ENCODE measurements around the gene CCN2. TPM values are rescaled to one million over a fixed set of nuclear protein-coding genes. Genes with fewer than 3 reads are reported as not detected.

The CCN2 gene
- total and polyA plus RNA-seq, 2 of the 8 experiments (the other 6 are each of a cell fraction or from before 2014, with no cell fraction given), result 25.0 to 107 TPM

GRCh38 chr6:131980338-131980790, 29.2 kb upstream of the CCN2 start:
- Histone ChIP-seq H2BK15ac (ENCODE audit: low read length) (no peak overlapping the region), H3K27ac (ENCODE audit: low read depth, low read length) (no peak overlapping the region), H3K9me3 (ENCODE audit: insufficient read depth in 2 of 2, low read depth in 1 of 2, low read length in 1 of 2) (no peaks in the 10 kb centered on the region)
- TF ChIP-seq MAFK (IDR thresholded peaks at IDR 0.05; ENCODE audit: low read depth, low read length) (no peak), CBX8 (IDR thresholded peaks at IDR 0.05; ENCODE audit: borderline replicate concordance, low read depth, low read length) (no peak), NANOG (IDR thresholded peaks at IDR 0.05; ENCODE audit: insufficient read depth, low read depth, low read length, poor library complexity, severe bottlenecking) (no peak), TCF12 (IDR thresholded peaks at IDR 0.05; ENCODE audit: low read depth, low read length) (no peak), TAF1 (IDR thresholded peaks at IDR 0.05; ENCODE audit: low read depth, low read length) (no peak), KDM5A (IDR thresholded peaks at IDR 0.05; ENCODE audit: low read length) (no peak), E2F6 (IDR thresholded peaks at IDR 0.05) (no peak)

More at GRCh38 chr6:131980338-131980790, 29.2 kb upstream of the CCN2 start:
- CTCF ChIA-PET (ENCODE audit: partially characterized antibody), result no interaction called here
- H3K36me3 ChIP-seq (ENCODE audit: control insufficient read depth in 2 of 4, insufficient read depth in 4 of 4, low read length in 3 of 4), result no peaks in the 10 kb centered on the region
- POLR2A ChIA-PET (ENCODE audit: partially characterized antibody), result interaction anchor here (0.9 to 1.2 kb wide), 3 partner anchors 16 to 29 kb away, joined by 3 to 5 read pairs (median 3); partner anchors contain the start of gene CCN2
- H3K56ac ChIP-seq (replicated peaks; ENCODE audit: insufficient read length, low read depth, low read length), result no peak overlapping the region
- no peaks in the 10 kb centered on the region for H3K27me3 ChIP-seq (replicated peaks in 1 of 4; ENCODE audit: control insufficient read depth in 3 of 4, extremely low read depth in 1 of 4, insufficient read depth in 3 of 4, low read length in 3 of 4)
- no peak overlapping the region for H2AK5ac ChIP-seq (ENCODE audit: low read depth, low read length)
- no peak overlapping the region for H2BK20ac ChIP-seq (ENCODE audit: low read length)
- H2AFZ ChIP-seq (ENCODE audit: low read length), result no peak overlapping the region
- H4K5ac ChIP-seq (ENCODE audit: insufficient read length, low read depth, low read length), result no peak overlapping the region
- FAIRE-seq (no peak), DNase-seq (ENCODE audit: low read depth in 1 of 2, low spot score in 2 of 2) (no peak)
- H3K79me1 ChIP-seq (ENCODE audit: low read depth, low read length), result no peaks in the 10 kb centered on the region
- H2BK120ac ChIP-seq (replicated peaks; ENCODE audit: low read depth, low read length), result no peak overlapping the region
- no peak overlapping the region for H4K8ac ChIP-seq (ENCODE audit: extremely low read depth, insufficient read depth, low read length)
- no peaks in the 10 kb centered on the region for H3K4me1 ChIP-seq (replicated peaks in 1 of 4; ENCODE audit: control insufficient read depth in 3 of 4, insufficient read depth in 4 of 4, low read length in 3 of 4)
- H4K91ac ChIP-seq (replicated peaks; ENCODE audit: insufficient read length, low read length), result no peak overlapping the region
- H3K14ac ChIP-seq (ENCODE audit: insufficient read length), result no peak overlapping the region
- no peak overlapping the region for H2BK5ac ChIP-seq (ENCODE audit: low read depth, low read length)
- no peak overlapping the region for H2BK12ac ChIP-seq (ENCODE audit: low read depth, low read length)
- H3K23me2 ChIP-seq (ENCODE audit: low read depth, low read length), result no peaks in the 10 kb centered on the region
- H3K18ac ChIP-seq (ENCODE audit: extremely low read depth, low read length), result no peak overlapping the region
- peaks cover 0 to 2% of the 10 kb centered on the region in 2 experiments for H4K20me1 ChIP-seq (replicated peaks in 1 of 2; ENCODE audit: control insufficient read depth in 1 of 2, insufficient read depth in 2 of 2, low read length in 2 of 2)
- no peaks in the 10 kb centered on the region for H3K79me2 ChIP-seq (ENCODE audit: control insufficient read depth in 1 of 2, insufficient read depth in 2 of 2, low read length in 2 of 2)
- no peak overlapping the region for H3K23ac ChIP-seq (ENCODE audit: insufficient read length)
- no peak overlapping the region for H3K4ac ChIP-seq (replicated peaks; ENCODE audit: insufficient read length, low read depth, low read length)
- H3K4me2 ChIP-seq (ENCODE audit: insufficient read depth in 1 of 2, low read depth in 2 of 2, low read length in 2 of 2), result no peak overlapping the region
- 90% methylated on average over 1 of the region's 1 CpG; no CpG with 5 or more reads in 1 of the 2 experiments for WGBS, 2 experiments (ENCODE audit: extremely low coverage in 1 of 2, insufficient coverage in 1 of 2, insufficient read length in 1 of 2, insufficient replicate concordance in 2 of 2, low coverage in 1 of 2, low lambda C conversion rate in 2 of 2, missing lambda C conversion rate in 1 of 2)
- no peak overlapping the region for H3K9ac ChIP-seq (replicated peaks in 1 of 4; ENCODE audit: extremely low read depth in 1 of 4, low read depth in 3 of 4, low read length in 3 of 4)
- no peak overlapping the region for H3K4me3 ChIP-seq (ENCODE audit: extremely low read depth in 1 of 4, insufficient read depth in 2 of 4, low read depth in 3 of 4, low read length in 4 of 4)
